ENCODE results near the gene LZTS3.

- no peak for TF ChIP-seq ZNF565 (CRISPR knock-in tag; conservative IDR thresholded peaks at IDR 0.05; ENCODE audit: low read depth)
- TF ChIP-seq GLIS3 (CRISPR knock-in tag; IDR thresholded peaks at IDR 0.05) = no peak
- no peak for TF ChIP-seq CSDC2 (CRISPR knock-in tag; IDR thresholded peaks at IDR 0.05)
- TF ChIP-seq PATZ1 (CRISPR knock-in tag; IDR thresholded peaks at IDR 0.05; ENCODE audit: borderline replicate concordance) = no peak
- TF ChIP-seq ESRRG (CRISPR knock-in tag; IDR thresholded peaks at IDR 0.05) = no peak
- TF ChIP-seq PPARA (CRISPR knock-in tag; IDR thresholded peaks at IDR 0.05; ENCODE audit: borderline replicate concordance) = no peak
- TF ChIP-seq ZFP3 (CRISPR knock-in tag; IDR thresholded peaks at IDR 0.05) = no peak
- TF ChIP-seq ZNF70 (CRISPR knock-in tag; IDR thresholded peaks at IDR 0.05) = no peak
- no peak for TF ChIP-seq TCF4 (CRISPR knock-in tag; IDR thresholded peaks at IDR 0.05; ENCODE audit: borderline replicate concordance)
- TF ChIP-seq ISL1 (CRISPR knock-in tag; IDR thresholded peaks at IDR 0.05) = no peak
- TF ChIP-seq CSRNP3 (CRISPR knock-in tag; IDR thresholded peaks at IDR 0.05) = no peak
- no peak for TF ChIP-seq BACH2 (CRISPR knock-in tag; IDR thresholded peaks at IDR 0.05; ENCODE audit: borderline replicate concordance)
- no peak for TF ChIP-seq POU6F1 (CRISPR knock-in tag; IDR thresholded peaks at IDR 0.05; ENCODE audit: borderline replicate concordance, low read depth)
These were observed 39.2 kb downstream of the LZTS3 start for GRCh38 chr20:3134151-3134550.
